GM12892 (cell line): ENCODE measurements around the gene COLQ.

Experiments
- POLR2A ChIP-seq: IDR thresholded peaks from 2 replicates; pipeline ENCODE4 v1.6.1; 2011; ENCODE audit warnings: low read depth, low read length, control low read depth
- POLR2AphosphoS5 ChIP-seq: IDR thresholded peaks from 2 replicates; pipeline ENCODE4 v1.6.1; 2011; ENCODE audit warnings: low read depth, low read length, control low read depth
- TAF1 ChIP-seq: IDR thresholded peaks from 2 replicates; pipeline ENCODE4 v1.6.1; 2011; ENCODE audit warnings: low read depth, mild to moderate bottlenecking, control low read depth, low read length, borderline replicate concordance

DNA sequence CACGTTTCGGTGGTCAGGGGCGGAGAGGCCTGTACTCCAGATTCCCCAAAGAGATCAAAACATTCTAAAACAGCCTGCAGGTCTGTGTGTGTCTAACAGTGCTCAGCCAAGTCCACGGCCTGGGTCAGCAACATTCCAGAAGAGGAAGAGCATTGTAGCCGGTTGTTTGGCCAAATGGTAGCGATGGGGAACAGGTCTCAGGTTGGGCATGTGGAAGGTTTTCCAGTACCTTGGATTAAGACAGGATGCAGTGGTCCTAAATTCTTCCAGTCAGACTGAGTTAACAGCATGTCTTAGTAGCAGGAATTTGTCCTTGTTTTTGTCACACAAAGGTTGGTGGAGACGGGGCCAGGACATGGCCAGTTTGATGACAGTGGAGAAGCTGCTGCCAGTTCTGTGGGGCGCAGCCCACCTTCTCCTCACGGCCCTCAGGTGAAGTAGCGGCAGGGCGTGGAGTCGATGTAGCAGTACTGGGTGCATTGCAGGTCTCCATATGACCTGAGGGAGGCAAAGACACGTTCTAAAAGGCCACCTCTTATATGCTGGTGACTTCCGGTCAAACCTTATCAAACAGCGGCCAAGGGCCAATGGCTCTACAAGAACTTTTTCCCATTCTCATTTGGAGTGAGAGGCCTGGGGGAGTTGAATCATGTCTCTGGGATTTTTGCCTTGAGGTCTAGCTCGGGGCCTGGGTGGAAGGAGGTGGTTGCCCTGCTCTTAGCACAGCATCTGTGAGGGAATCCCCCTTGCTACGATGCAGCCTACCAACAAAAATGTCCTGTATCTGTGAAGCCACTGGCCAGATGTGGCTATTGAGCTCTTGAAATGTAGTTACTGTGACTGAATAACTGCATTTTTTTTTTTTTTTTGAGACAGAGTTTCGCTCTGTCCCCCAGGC, 70.0 kb downstream of the COLQ start:
- TF ChIP-seq POLR2AphosphoS5 = no peak
- TF ChIP-seq TAF1 = no peak
- no peak for TF ChIP-seq POLR2A
